HCEC 1CT (cell line): Measurements from ENCODE around the gene ZNF747.
"Not testable (repeated sequence)": the region's sequence is repeated elsewhere in the genome, so short reads cannot be mapped to it uniquely, and the experiment has no call there.

ENCODE experiments used
- DNase-seq: peaks from one replicate; pipeline ENCODE4 v3.0.0-alpha.2; 2017

Gene ZNF747

DNA sequence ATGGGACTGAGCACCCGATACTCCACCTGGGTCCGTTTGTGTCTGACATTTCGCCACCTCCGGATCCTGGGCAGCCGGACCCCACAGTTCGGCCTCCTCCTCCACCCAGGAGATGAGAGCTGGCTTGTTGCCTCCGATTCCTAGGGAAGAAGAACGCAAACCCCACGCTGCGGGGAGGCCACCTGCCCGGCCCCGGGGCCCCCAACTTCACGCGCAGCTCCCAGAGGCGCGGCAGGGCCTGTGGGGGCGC, 23.0 kb upstream of the ZNF747 start:
- DNase-seq, result no peak

DNA sequence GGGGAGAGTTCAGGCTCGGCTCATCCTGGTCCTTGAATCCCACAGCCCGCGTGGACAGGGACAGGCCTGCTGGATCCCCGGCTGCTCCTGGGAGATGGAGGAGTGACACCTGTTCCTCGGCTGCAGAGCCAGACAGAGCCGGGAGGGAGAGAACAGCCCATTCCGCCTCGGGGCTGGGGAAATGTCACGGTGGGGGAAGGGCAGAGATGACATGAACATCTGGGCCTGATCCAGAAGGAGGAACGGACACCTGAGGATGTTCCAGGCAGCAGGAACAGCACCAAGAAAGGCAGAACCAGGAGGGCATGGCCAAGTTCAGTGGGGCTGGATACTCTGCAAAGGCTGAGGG, 21.4 kb upstream of the ZNF747 start:
- no peak for DNase-seq

DNA sequence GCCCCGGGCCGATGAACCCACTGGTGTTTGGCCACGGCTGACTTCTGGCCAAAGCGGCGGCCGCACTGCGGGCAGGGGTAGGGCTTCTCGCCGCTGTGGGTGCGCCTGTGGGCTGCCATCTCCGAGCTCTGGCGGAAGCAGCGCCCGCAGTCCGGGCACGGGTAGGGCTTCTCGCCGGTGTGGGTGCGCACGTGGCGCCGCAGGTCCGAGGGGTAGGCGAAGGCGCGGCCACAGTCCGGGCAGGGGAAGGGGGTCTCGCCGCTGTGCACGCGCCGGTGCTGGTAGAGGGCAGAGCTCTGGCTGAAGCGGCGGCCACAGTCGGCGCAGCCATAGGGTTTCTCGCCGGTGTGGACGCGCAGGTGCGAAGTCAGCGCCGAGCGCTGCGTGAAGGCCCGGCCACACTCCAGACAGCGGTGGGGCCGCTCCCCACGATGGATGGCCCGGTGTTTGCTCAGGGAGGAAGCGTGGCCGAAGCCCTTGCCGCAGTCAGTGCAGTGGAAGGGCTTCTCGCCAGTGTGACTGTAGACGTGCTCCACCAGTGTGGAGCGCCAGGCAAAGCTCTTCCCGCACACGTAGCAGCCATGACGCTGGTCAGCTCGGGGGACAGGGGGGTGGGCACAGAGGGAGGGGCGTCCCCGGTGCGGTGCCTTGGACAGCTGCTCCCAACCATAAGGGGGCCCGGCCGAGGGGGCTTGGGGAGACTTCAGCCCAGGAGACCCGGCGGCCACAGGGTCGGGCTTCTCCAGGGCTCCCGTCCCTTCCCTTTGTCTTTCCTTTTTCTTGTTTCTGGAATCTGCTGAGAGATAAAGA, 20.9 kb upstream of the ZNF747 start:
- no peak for DNase-seq

DNA sequence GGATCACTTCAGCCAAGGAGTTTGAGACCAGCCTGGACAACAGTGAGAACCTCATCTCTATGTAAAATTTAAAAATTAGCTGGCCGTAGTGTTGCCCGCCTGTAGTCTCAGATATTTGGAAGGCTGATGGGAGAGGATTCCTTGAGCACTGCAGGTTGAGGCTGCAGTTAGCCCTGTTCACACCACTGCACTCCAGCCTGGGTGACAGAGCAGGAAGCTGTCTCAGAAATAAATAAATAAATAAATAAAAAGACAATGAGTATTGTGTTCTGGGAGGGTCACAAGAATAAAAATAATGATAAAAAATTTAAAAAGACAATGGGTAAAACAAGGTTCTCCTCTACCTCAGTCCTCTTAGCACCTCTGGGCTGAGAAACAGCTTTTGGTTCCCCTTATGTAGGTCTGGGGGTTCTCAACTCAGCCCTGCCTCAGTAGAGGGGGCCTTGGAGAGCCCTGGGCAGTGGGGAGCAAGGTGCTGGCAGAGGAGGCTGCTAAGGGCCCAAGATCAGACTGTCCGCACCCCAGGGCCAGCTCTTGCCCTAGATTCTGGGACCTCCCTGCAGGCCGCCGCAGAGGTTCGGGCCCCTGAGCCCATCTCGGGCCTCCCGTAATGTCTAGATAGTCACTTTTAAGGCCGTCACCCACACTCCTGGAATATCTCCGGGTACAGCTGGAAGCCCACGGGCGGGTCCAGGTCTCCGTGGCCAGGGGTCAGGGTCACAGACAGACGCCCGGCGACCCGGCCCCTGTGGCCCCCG, 20.1 kb upstream of the ZNF747 start:
- no peak for DNase-seq

DNA sequence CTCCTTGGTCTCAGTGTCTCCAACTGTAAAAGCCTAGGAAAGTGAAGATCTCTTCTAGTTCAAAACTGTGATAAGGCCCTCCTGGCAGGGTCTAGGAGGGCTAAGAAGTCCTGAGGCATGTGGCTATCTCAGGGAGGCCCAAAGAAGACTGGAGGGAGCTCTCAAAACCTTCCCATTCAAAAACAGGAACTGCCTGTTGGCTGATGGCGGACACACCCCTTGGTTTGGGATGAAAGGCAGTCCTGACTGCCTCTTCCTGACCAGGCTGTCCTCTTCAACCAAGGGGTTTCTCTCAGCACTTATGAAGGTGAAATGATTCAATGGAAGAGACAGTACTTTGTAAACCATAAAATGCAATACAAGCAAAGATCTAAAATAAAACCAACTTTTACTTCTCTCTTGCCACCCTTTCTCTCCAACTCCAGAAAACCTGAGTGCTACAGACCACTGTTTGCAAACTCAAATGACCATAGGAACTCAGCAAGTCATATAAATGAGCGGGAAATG, 18.8 kb upstream of the ZNF747 start:
- no peak for DNase-seq

DNA sequence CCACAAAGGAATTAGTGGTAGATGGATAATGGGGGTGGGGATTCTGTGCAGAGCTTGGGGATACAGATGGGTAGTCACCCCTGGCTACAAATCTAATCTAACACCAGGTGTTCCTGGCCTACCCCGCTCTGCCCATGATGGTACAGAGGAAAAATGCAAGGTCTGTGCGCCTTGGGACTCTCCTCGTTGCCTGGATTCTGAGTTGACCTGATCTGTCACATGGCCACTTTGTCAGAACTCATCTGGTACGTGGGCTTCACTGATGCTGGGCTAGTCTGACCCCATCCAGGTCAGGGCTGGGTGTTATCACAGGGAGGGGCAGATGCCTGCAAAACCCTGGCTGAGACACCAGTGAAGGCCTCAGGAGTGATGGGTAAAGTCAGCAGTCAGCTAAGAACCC, 18.3 kb upstream of the ZNF747 start:
- DNase-seq, result no peak

DNA sequence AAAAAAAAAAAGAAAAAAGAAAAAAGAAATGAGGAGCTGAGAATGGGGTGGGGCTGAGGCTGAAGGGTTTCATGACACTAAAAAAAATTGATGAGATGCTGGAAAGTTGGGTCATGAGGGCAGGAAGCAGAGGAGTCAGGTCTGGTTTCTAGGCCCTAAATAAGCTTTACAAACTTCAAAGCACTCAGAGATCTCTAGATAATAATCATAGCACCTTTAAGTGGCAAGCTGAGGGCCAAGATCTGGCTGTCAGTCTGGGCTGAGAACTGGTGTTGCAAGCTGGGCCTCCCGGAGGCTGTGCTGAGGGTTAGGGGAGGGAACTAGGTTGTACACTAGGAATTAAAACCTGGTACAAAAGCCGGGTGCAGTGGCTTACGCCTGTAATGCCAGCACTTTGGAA, 17.1 kb upstream of the ZNF747 start:
- DNase-seq, result no peak

DNA sequence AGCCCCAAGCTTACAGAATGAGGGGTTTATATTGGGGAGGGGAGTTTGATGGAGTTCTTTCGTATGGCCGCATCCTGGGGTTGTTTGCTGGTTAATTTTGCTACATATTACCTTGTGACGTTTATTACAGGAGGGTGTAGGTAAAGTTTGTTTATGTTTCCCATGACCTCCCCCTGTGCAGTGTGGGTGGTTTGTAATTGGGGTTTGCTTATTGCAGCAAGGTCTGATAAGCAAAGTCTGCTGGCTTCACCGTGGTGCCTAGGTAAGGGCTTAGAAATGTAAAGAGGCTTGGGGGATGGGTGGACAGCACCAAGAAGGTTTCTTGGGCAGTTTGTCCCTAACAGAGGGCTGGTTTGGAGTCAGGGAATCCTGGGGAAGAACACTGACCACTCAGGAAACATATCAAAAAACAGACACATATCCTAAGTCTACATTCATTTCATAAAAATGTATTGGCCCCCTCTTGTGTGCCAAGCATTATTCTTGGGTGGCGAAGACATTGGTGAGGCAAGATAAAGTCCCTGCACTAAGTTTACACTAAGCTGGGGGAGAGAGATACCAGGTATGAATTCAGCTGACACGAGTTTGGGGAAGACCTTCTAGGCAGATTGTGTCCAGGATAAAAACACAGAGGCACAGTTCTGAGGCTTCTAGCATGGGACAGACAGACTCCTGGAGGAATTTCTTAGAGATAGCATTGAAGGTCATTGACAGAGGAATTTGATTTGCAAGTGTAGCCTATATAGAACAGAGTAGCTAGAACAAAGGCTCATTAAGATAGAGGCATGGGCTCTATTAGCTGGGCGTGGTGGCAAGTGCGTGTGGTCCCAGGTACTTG, 14.0 kb upstream of the ZNF747 start:
- DNase-seq, result no peak

DNA sequence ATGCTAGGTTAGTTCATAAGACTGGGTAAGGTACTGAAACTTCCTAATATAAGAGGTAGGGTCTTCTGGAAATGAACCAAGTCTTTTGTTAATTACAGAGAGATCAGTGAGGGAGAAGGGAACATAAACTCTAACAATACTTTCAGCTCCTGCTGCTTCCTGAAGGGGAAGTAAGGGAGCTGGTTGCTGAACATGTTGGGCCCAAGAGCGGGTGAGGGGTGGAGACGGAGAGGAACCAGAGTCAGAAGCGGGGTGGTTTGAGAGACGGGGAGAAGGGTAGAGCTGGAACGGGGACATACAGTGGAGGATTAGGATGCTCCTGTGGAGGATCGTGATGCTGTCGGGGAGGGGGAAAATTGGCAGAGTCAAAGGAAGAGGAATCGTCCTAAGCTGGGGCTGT, 11.5 kb upstream of the ZNF747 start:
- no peak for DNase-seq

DNA sequence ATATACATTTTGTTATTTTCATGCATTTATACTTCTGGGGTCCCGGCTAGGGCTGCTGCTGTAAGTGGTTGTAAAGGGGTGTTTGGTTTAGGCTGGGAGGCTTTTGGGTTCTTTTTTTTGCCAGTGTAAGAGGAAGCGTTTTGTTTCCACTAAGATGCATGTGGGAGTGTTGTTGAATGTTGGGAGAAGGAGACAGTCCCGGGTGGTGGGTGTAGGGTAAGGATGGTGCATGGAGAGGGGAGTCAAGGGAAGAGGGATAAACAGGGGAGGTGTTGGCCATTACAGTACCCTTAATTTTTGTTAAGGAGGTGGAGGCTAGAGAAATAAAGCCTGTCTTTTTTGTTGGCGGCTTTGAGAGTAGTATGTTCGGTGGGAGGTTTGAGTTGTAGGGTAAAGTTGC, 8.4 kb upstream of the ZNF747 start:
- DNase-seq, result no peak

DNA sequence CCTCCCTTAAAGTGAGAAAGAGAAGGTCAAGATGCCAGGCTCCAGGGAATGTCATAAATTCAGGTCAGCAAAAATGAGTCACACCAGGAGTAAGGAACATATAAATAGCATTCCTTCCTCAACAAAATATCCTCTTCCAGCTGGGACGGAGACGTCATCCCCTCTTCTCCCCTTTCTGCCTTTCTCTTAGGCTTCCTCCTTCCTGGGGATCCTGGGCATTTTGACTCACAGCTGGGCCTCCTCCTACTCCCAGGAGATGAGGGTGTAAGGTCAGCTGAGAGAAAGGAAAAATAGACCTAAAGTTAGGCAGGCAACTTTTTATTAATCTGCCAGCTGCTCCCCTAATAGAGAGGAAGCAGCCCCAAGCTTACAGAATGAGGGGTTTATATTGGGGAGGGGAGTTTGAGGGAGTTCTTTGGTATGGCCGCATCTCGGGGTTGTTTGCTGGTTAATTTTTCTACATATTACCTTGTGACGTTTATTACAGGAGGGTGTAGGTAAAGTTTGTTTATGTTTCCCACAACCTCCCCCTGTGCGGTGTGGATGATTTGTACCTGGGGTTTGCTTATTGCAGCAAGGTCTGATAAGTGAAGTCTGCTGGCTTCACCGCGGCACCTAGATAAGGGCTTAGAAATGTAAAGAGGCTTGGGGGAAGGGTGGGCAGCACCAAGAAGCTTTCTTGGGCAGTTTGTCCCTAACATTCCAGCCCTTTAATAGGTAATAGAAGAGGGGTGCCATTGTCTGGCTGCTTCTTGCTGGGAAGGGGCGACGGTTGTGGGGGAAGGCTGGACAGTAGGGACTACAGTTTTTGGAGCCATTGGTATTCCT, 7.1 kb upstream of the ZNF747 start:
- peak; percentile 83 for DNase-seq

DNA sequence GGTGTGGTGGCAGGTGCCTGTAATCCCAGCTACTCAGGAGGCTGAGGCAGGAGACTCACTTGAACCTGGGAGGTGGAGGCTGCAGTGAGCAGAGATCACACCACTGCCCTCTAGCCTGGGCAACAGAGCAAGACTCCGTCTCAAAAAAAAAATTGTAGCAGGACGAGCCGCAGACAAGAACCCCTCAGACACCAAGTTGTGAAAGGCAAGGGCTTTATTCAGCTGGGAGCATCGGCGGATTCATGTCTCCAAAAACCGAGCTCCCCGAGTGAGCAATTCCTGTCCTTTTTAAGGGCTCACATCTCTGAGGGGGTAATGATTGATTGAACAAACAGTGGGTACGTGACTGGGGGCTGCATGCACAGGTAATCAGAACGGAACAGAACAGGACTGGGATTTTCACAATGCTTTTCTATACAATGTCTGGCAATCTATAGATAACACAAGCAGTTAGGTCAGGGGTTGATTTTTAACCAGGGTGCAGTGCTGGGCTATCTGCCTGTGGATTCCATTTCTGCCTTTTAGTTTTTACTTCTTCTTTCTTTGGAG, 6.3 kb upstream of the ZNF747 start:
- DNase-seq, result not testable (repeated sequence)

DNA sequence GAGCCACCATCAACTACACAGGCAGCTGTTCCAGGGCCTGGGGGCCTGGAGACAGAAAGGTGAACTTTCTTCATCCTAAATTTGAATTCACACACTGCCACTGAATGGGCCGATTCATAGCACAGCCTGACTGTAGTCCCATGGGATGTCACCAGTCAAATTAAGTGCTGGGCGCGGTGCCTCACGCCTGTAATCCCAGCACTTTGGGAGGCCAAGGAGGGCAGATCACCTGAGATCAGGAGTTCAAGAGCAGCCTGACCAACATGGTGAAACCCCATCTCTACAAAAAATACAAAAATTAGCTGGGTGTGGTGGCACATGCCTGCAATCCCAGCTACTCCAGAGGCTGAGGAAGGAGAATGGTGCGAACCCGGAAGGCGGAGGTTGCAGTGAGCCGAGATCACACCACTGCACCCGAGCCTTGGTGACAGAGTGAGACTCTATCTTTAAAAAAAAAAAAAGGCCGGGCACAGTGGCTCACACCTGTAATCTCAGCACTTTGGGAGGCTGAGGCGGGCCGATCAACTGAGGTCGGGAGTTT, 5.4 kb upstream of the ZNF747 start:
- not testable (repeated sequence) for DNase-seq

DNA sequence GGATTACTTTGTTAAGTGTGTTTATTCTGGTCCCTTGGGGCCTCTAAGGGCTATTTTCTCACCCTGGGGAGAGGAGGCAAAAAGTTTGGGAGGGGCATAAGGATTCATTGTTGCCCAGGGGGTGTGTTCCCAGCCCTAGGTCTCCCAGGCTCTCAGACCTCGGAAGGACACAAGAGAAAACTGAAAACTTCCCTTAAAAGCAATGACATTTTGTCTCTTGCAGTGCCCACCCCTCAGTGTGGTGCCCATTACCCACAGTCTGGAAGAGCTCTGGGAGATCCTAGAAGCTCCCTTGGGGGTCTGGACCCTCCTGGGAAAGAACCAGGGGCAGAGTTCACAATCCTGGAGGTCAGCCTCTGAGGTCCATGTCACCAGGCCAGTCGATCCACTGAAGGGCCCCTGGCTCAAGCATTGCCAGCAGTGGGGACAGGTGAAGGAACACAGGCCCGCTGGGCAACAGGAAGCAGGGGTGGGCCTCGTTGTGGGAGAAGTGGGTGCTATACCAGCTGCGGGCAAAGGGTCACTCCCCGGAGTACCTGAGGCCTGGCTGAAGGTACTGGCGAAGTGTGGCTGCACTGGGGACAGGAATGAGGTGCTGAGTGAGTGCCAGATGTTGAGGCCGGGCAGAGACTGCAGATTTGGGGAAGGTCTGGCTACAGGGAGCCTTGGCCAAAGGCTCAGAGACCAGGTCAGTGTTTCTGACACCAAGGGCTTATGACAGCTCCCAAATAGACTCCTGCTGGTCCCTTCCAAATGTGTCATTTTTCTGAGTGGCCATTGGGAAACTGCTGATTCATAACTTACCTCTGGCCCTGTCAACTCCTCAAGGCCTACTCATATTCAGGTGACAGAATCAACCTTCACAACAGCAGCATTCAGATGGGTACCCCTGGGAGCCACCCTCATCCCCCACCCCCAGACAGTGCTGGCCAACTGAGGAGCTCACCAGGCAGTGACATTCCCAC, 4.6 kb upstream of the ZNF747 start:
- no peak for DNase-seq

DNA sequence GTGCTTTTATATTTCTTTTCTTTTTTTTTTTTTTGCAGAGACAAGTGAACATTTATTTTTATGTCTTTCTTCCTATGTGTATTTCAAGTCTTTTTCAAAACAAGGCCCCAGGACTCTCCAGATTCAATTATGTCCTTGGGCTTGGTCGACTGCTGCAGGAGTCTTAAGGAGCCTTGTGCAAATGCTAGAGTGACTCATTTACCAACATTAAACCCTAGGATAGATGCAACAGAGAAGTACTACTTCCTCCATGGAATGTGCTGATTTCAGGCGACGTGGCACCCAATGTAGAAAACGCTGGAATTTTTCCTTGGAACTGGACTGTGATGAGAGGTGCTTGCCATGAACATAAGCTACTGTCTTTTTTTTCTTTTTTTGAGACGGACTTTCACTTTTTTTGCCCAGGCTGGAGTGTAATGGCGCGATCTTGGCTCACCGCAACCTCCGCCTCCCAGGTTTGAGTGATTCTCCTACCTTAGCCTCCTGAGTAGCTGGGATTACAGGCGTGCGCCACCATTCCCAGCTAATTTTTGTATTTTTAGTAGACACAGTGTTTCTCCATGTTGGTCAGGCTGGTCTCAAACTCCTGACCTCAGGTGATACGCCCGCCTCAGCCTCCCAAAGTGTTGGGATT, 1.9 kb upstream of the ZNF747 start:
- not testable (repeated sequence) for DNase-seq

DNA sequence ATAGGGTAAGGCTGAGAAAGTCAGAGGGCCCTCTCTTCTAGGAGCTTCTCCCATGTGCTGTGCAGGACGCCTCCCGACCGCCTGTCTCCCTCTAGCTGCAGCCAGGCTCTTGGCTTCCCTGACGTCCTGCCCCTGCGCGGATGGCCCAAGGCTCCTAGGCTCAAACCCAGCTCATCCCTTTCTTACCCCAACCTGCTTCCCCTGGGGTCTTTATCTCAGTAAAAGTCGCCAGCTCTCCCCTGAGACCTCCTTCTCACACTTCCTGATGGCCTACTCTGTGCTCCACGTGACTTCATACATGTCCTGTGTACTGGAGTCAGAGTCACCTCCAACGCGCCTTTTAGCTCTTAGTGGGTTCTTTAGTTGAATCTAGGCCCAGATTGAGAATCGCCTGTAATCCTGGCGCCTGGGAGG, 1.1 kb upstream of the ZNF747 start:
- peak; percentile 72 for DNase-seq

DNA sequence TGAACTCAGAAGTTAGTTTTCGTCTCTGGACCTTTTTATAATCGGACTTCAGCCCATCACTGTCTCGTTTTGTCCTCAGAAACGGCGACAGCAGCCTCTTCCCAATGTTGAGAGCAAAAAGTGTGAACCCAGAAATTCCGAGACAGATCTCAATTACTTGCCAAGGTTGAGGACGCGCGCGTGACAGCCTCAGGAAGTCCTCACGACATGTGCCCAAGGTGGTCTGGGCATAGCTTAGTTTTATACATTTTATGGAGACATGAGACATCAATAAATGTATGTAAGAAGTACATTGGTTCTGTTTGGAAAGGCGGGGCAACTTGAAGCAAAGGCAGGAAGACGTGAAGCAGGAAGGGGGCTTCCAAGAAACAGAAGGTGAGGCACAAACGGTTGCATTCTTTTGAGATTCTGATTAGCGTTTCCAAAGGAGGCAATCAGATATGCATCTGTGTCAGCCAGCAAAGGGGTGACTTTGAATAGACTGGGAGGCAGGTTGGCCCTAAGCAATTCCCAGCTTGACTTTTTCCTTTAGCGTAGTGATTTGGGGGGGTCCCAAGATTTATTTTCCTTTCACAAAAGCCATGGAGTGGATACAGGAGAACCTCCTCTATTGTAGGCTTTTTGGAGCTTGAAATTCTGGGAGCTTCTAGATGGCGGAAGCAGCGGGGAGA, 583 bp upstream of the ZNF747 start:
- DNase-seq, result no peak

DNA sequence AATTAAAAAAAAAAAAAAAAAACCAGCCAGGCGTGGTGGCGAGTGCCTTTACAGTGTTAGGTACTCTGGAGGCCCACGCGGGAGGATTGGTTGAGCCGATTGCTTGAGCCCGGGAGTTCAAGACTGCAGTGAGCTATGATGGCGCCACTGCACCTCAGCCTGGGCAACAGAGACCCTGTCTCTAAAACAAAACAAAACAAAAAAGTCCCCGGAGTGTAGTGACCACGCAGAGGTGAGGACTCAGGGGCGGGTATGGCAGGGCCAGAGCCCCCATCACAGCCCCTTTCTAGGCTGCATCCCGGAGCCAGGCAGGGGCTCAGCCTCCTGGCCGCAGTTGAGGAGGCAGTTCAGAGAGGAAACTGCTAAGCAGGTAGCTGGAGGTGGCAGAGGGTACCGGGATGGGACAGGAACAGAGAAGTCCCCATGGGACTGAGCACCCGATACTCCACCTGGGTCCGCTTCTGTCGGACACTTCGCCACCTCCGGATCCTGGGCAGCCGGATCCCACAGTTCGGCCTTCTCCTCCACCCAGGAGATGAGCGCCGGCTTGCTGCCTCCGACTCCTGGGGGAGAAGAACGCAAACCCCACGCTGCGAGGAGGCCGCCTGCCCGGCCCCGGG, 800 bp downstream of the ZNF747 start:
- DNase-seq, result no peak

DNA sequence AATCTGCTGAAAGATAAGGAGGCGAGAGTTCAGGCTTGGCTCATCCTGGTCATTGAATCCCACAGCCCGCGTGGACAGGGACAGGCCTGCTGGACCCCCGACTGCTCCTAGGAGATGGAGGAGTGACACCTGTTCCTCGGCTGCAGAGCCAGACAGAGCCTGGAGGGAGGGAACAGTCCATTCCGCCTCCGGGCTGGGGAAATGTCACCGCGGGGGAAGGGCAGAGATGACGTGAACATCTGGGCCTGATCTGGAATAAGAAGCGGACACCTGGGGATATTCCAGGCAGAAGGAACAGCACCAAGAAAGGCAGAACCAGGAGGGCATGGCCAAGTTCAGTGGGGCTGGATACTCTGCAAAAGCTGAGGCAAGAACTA, 1.5 kb downstream of the ZNF747 start:
- no peak for DNase-seq
